Gastrocnemius medialis (tissue), 4 donors: Measurements from ENCODE around the gene NOL9. TPM values are rescaled to one million over a fixed set of nuclear protein-coding genes. Genes with fewer than 3 reads are reported as not detected.

ENCODE experiments used
- ATAC-seq, 2 donors: fragments of 150-250 bp; one replicate each; pipeline ENCODE4 v1.9.1; 2016
- DNase-seq, 2 donors: peaks; one replicate each; pipeline ENCODE4 v3.0.0-alpha.2; 2019
- H3K27ac ChIP-seq, 4 donors: fragments of 200-600 bp; sonication (generic); 1 replicate in 1 of 4; 2 replicates in 3 of 4; pipeline ENCODE4 v1.5.1; 2016 to 2018; ENCODE audit warnings: mild to moderate bottlenecking in 2 of 4, moderate library complexity in 1 of 4
- H3K27me3 ChIP-seq, 3 donors: fragments of 200-600 bp; sonication (generic) in 2 of 3; 1 replicate in 1 of 3; 2 replicates in 2 of 3; pipeline versions ENCODE4 v1.5.1 to v1.6.0; 2016 to 2019; ENCODE audit warnings: mild to moderate bottlenecking in 1 of 3, moderate library complexity in 1 of 3
- H3K36me3 ChIP-seq, 2 donors: fragments of 200-600 bp; sonication (generic) in 1 of 2; one replicate each; pipeline ENCODE4 v1.5.1; 2017 to 2018
- H3K4me1 ChIP-seq, 2 donors: fragments of 200-600 bp; sonication (generic) in 1 of 2; one replicate each; pipeline ENCODE4 v1.5.1; 2016 to 2017; ENCODE audit warnings: mild to moderate bottlenecking in 2 of 2
- H3K4me3 ChIP-seq, 4 donors: fragments of 200-600 bp; sonication (generic) in 3 of 4; 1 replicate in 1 of 4; 2 replicates in 3 of 4; pipeline ENCODE4 v1.5.1; 2016 to 2019; ENCODE audit warnings: mild to moderate bottlenecking in 2 of 4
- H3K9me3 ChIP-seq, 3 donors: fragments of 200-600 bp; sonication (generic) in 2 of 3; 1 replicate in 1 of 3; 2 replicates in 2 of 3; pipeline ENCODE4 v1.5.1; 2016 to 2019
- POLR2A ChIP-seq, 2 donors: fragments of 450-650 bp; IDR thresholded peaks; one replicate each; pipeline ENCODE4 v1.6.1; 2017; ENCODE audit warnings: antibody characterized with exemption in 2 of 2, mild to moderate bottlenecking in 2 of 2, moderate library complexity in 2 of 2
- in situ Hi-C, 4 donors: fragments of 200-750 bp; cut with MboI; loops; one replicate each; pipeline versions ENCODE4 v1.15.0 to v1.8.0; 2017; ENCODE audit warnings: low sequenced_read_pairs in 4 of 4
- intact Hi-C: fragments of 100-400 bp; cut with DNase I; formaldehyde crosslinking; loops from one replicate; pipeline ENCODE4 v1.15.1; 2023; ENCODE audit warnings: low total_unique reads
- total RNA-seq, 4 donors: library from RNA; depleted of rRNA; stranded (reverse); fragments of >200 nt; gene quantifications; one replicate each; pipeline versions ENCODE4 v1.1.0 to v1.2.3, GENCODE V29; 2016
- TF ChIP-seq, protein P1 (sequence below), 5 experiments: fragments of 450-650 bp in 3 of 5; fragments of 200-600 bp in 2 of 5; sonication (generic) in 2 of 5; IDR thresholded peaks in 4 of 5; conservative IDR thresholded peaks in 1 of 5; 1 replicate in 4 of 5; 2 replicates in 1 of 5; pipeline ENCODE4 v1.5.1; 2016 to 2019; ENCODE audit warnings: antibody characterized with exemption in 5 of 5, mild to moderate bottlenecking in 3 of 5, moderate library complexity in 3 of 5

NOL9 gene
- total RNA-seq, 4 donors from 2014 or later, result 13.6 to 33.0 (median 21.9) TPM

DNA sequence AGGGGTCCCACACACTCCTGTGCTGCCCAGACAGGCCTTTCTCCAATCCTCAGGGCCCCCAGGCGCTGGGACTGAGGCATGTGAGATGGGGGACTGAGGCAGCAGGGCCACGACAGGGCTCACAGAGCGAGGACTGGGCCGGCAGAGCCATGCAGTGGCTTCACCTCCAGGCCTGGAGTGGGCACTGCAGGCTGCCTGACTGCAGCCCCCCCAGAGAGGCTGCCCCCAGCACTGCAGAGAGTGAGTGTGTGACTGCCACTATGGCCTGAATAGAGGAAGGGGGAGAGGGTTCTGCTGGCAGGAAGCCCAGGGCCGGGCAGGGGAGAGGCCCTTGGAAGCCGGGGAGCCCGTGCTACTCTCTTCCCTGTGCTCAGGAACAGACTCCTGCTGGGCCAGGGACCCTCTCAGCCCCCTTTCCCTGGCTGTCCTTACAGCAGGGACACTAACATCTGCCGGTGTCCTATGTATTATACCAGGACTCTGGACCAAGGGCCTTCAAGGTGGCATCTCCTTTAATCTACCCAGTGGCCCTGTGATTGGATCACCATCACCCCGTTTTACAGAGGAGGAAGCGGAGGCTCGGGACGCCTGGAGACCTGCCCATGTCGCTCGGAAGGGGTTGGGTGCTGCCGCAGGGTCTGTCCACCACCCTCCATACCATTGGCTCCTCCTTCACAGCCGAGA lies 42.6 kb downstream of the NOL9 start:
- intact Hi-C loops, result no loop called here
- DNase-seq (no peak), ATAC-seq (no peak)
- Histone ChIP-seq H3K27ac (no peak overlapping the region), H3K9me3 (no peaks in the 10 kb centered on the region), H3K27me3 (no peaks in the 10 kb centered on the region), H3K36me3 (no peaks in the 10 kb centered on the region), H3K4me3 (no peak overlapping the region), H3K4me1 (peaks cover 0 to 9% of the 10 kb centered on the region in 2 donors)
- in situ Hi-C loops, result no loop called here
- TF ChIP-seq POLR2A (IDR thresholded peaks at IDR 0.05), result no peak
- TF ChIP-seq, protein P1, sequence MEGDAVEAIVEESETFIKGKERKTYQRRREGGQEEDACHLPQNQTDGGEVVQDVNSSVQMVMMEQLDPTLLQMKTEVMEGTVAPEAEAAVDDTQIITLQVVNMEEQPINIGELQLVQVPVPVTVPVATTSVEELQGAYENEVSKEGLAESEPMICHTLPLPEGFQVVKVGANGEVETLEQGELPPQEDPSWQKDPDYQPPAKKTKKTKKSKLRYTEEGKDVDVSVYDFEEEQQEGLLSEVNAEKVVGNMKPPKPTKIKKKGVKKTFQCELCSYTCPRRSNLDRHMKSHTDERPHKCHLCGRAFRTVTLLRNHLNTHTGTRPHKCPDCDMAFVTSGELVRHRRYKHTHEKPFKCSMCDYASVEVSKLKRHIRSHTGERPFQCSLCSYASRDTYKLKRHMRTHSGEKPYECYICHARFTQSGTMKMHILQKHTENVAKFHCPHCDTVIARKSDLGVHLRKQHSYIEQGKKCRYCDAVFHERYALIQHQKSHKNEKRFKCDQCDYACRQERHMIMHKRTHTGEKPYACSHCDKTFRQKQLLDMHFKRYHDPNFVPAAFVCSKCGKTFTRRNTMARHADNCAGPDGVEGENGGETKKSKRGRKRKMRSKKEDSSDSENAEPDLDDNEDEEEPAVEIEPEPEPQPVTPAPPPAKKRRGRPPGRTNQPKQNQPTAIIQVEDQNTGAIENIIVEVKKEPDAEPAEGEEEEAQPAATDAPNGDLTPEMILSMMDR (IDR thresholded peaks at IDR 0.05 in 4 of 5, conservative IDR thresholded peaks at IDR 0.05 in 1 of 5), result no peak

DNA sequence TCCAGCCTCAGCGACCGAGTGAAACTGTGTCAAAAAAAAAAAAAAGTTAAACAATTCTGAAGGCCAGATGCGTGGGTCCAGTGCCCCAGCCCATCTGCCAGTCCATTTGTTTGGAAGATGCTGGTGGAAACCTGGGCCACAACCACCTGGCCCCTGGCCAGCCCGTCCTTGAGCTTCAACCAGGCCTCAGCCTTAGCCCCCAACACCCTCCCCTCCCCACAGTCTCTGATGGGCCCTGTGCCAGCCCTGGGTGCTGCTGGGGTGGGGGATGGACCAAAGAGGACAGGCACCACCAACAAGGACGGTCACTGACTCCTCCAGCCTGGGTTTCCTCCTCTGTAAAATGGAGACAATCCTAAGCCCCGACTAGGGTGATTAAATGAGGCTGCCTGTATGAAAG lies 43.3 kb downstream of the NOL9 start:
- Histone ChIP-seq H3K4me1 (peaks cover 0 to 9% of the 10 kb centered on the region in 2 donors), H3K27ac (no peak overlapping the region), H3K4me3 (no peak overlapping the region), H3K36me3 (no peaks in the 10 kb centered on the region), H3K27me3 (no peaks in the 10 kb centered on the region), H3K9me3 (no peaks in the 10 kb centered on the region)
- intact Hi-C loops, result no loop called here
- TF ChIP-seq, protein P1 (IDR thresholded peaks at IDR 0.05 in 4 of 5, conservative IDR thresholded peaks at IDR 0.05 in 1 of 5), result no peak
- TF ChIP-seq POLR2A (IDR thresholded peaks at IDR 0.05), result no peak
- no peak for ATAC-seq
- no peak for DNase-seq
- in situ Hi-C loops, result no loop called here

DNA sequence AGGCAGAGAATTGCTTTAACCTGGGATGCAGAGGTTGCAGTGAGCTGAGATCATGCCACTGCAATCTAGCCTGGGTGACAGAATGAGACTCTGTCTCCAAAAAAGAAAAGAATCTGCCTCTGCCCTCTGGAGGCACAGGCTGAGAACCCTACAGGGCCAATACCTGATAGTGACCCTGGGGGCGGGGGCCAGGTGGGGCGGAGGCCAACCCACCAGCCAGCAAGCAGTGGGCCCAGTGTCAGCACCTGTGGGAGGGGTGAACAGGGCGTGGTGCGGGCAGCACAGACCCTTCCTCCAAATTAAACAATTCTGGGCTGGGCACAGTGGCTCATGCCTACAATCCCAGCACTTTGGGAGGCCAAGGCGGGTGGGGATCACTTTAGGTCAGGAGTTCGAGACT lies 43.8 kb downstream of the NOL9 start:
- DNase-seq, result no peak
- no peak for ATAC-seq
- TF ChIP-seq, protein P1 (IDR thresholded peaks at IDR 0.05 in 4 of 5, conservative IDR thresholded peaks at IDR 0.05 in 1 of 5), result no peak
- TF ChIP-seq POLR2A (IDR thresholded peaks at IDR 0.05), result no peak
- no peak overlapping the region for H3K27ac ChIP-seq
- H3K4me1 ChIP-seq, result peaks cover 0 to 9% of the 10 kb centered on the region in 2 donors
- no peaks in the 10 kb centered on the region for H3K9me3 ChIP-seq
- intact Hi-C loops (no loop called here), in situ Hi-C loops (no loop called here)
- H3K36me3 ChIP-seq, result no peaks in the 10 kb centered on the region
- H3K4me3 ChIP-seq, result no peak overlapping the region
- H3K27me3 ChIP-seq, result no peaks in the 10 kb centered on the region

DNA sequence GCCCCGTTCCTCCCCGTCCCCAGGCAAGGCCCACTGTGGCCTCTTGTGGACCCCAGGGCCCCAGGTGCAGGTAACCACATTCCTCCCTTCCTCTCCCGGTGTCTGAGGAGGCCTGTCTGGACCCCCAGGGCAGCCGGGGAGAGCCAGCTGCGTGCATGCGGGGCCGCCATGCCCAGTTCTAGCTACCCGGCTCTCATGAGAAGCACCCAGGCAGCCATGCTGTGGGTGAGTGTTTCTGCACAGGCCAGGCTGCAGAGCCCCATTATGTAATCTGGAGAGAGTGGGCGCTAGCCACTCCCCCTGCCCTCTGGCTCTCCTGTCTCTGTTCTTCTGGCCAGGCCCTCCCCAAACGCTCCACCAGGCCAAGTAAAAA lies 44.4 kb downstream of the NOL9 start:
- Histone ChIP-seq H3K36me3 (no peaks in the 10 kb centered on the region), H3K4me3 (no peak overlapping the region), H3K4me1 (peaks cover 0 to 9% of the 10 kb centered on the region in 2 donors), H3K27me3 (no peaks in the 10 kb centered on the region), H3K27ac (no peak overlapping the region), H3K9me3 (no peaks in the 10 kb centered on the region)
- TF ChIP-seq POLR2A (IDR thresholded peaks at IDR 0.05), result no peak
- TF ChIP-seq, protein P1 (IDR thresholded peaks at IDR 0.05 in 4 of 5, conservative IDR thresholded peaks at IDR 0.05 in 1 of 5), result no peak
- in situ Hi-C loops (no loop called here), intact Hi-C loops (no loop called here)
- DNase-seq (no peak), ATAC-seq (no peak)
